GM23338 (cell line): Measurements from ENCODE around the gene CNTN1. TPM values are rescaled to one million over a fixed set of nuclear protein-coding genes. Genes with fewer than 3 reads are reported as not detected.
A peak's percentile ranks its signal among the peaks of the same experiment; 100 is the strongest.

Experiments
- ATAC-seq: fragments of 200-7000 bp; cut with Tn5 transposase; 3 replicates; pipeline ENCODE4 v1.9.1; 2020
- DNase-seq: peaks from one replicate; pipeline ENCODE4 v3.0.0-alpha.2; 2015; ENCODE audit warnings: low spot score
- H2AFZ ChIP-seq: fragments of 200-600 bp; sonication (generic); 2 replicates; pipeline ENCODE4 v1.8.0; 2016; ENCODE audit warnings: antibody characterized with exemption, mild to moderate bottlenecking, moderate library complexity
- H3F3A ChIP-seq: fragments of 200-600 bp; sonication (generic); replicated peaks from 2 replicates; pipeline ENCODE4 v1.8.0; 2017; ENCODE audit warnings: antibody characterized with exemption, mixed run types, low read depth
- H3K27ac ChIP-seq: fragments of 200-600 bp; sonication (generic); 2 replicates; pipeline ENCODE4 v1.6.1; 2016; ENCODE audit warnings: low read depth
- H3K27me3 ChIP-seq: fragments of 200-600 bp; sonication (generic); 2 replicates; pipeline ENCODE4 v1.8.0; 2016; ENCODE audit warnings: mild to moderate bottlenecking, mixed run types, moderate library complexity; ENCODE audit not compliant: insufficient read depth
- H3K36me3 ChIP-seq: fragments of 200-600 bp; sonication (generic); 2 replicates; pipeline ENCODE4 v1.8.0; 2016; ENCODE audit warnings: mild to moderate bottlenecking; ENCODE audit not compliant: insufficient read depth
- H3K4me1 ChIP-seq: fragments of 200-600 bp; sonication (generic); 2 replicates; pipeline ENCODE4 v1.8.0; 2016; ENCODE audit warnings: mild to moderate bottlenecking, moderate library complexity; ENCODE audit not compliant: insufficient read depth
- H3K4me2 ChIP-seq: fragments of 200-600 bp; sonication (generic); 2 replicates; pipeline ENCODE4 v1.7.1; 2017; ENCODE audit warnings: mixed run types
- H3K4me3 ChIP-seq: fragments of 200-600 bp; sonication (generic); 2 replicates; pipeline ENCODE4 v1.6.1; 2016; ENCODE audit warnings: mixed run types
- H3K79me2 ChIP-seq: fragments of 200-600 bp; sonication (generic); replicated peaks from 2 replicates; pipeline ENCODE4 v1.8.0; 2017; ENCODE audit warnings: mild to moderate bottlenecking; ENCODE audit not compliant: insufficient read depth
- H3K9me2 ChIP-seq: fragments of 200-600 bp; sonication (generic); 2 replicates; pipeline ENCODE4 v1.8.0; 2017; ENCODE audit not compliant: insufficient read depth
- H4K20me1 ChIP-seq: fragments of 200-600 bp; sonication (generic); replicated peaks from 2 replicates; pipeline ENCODE4 v1.8.0; 2017; ENCODE audit warnings: mild to moderate bottlenecking; ENCODE audit not compliant: insufficient read depth
- H3K27ac Mint-ChIP-seq: 2 replicates; pipeline ENCODE4 v1.8.0; 2020; ENCODE audit warnings: inconsistent platforms, mild to moderate bottlenecking, moderate library complexity, mixed read lengths
- H3K27me3 Mint-ChIP-seq: 3 replicates; pipeline ENCODE4 v1.8.0; 2022; ENCODE audit warnings: low read depth, mild to moderate bottlenecking, moderate library complexity, mixed read lengths, inconsistent platforms; ENCODE audit not compliant: insufficient read depth, poor library complexity
- H3K36me3 Mint-ChIP-seq: 3 replicates; pipeline ENCODE4 v1.8.0; 2021; ENCODE audit warnings: low read depth, mild to moderate bottlenecking, inconsistent platforms, moderate library complexity, mixed read lengths
- H3K4me1 Mint-ChIP-seq: 3 replicates; pipeline ENCODE4 v1.8.0; 2020; ENCODE audit warnings: mild to moderate bottlenecking, inconsistent platforms, mixed read lengths
- H3K4me3 Mint-ChIP-seq: 3 replicates; pipeline ENCODE4 v1.8.0; 2021; ENCODE audit warnings: moderate library complexity, mild to moderate bottlenecking, inconsistent platforms, mixed read lengths
- H3K9me3 Mint-ChIP-seq: 3 replicates; pipeline ENCODE4 v1.8.0; 2020; ENCODE audit warnings: moderate library complexity, mild to moderate bottlenecking, inconsistent platforms, mixed read lengths
- CTCF ChIP-seq, 2 experiments: fragments of 200-600 bp in 1 of 2; sonication (generic) in 1 of 2; conservative IDR thresholded peaks; 2 replicates each; pipeline versions ENCODE4 v1.5.1 to v1.6.1; 2016 to 2017; ENCODE audit warnings: antibody characterized with exemption in 2 of 2, low read depth in 2 of 2, mild to moderate bottlenecking in 2 of 2, moderate library complexity in 1 of 2
- NANOG ChIP-seq: IDR thresholded peaks from 2 replicates; pipeline ENCODE4 v1.6.1; 2016; ENCODE audit warnings: antibody characterized with exemption, borderline replicate concordance
- POLR2AphosphoS5 ChIP-seq: IDR thresholded peaks from 2 replicates; pipeline ENCODE4 v1.6.1; 2016; ENCODE audit warnings: antibody characterized with exemption, low read depth
- STAT1 ChIP-seq: IDR thresholded peaks from one replicate; pipeline ENCODE4 v1.6.1; 2016; ENCODE audit warnings: antibody characterized with exemption; ENCODE audit not compliant: unreplicated experiment
- ZNF331 ChIP-seq: fragments of 250-450 bp; sonication (Bioruptor Pico); IDR thresholded peaks from 2 replicates; pipeline ENCODE4 v1.5.0; 2020; ENCODE audit warnings: low read depth, mild to moderate bottlenecking, moderate library complexity
- polyA plus RNA-seq: library from polyadenylated mRNA; unstranded; fragments of >200 nt; fragmentation: Nextera tagmentation; extraction: Ambion mirVana; gene quantifications from 2 replicates; pipeline ENCODE4 v1.2.1, GENCODE V29; 2016
- total RNA-seq: library from RNA; depleted of rRNA; stranded (reverse); fragments of >200 nt; shearing (Covaris generic); gene quantifications from 2 replicates; pipeline ENCODE4 v1.2.3, GENCODE V29; 2014
- TF ChIP-seq, protein P1 (sequence below): IDR thresholded peaks from one replicate; pipeline ENCODE4 v1.6.1; 2018; ENCODE audit warnings: antibody characterized with exemption; ENCODE audit not compliant: unreplicated experiment
- TF ChIP-seq, protein P2 (sequence below): fragments of 250-450 bp; sonication (Bioruptor Pico); IDR thresholded peaks from 2 replicates; pipeline ENCODE4 v1.5.0; 2020; ENCODE audit warnings: mild to moderate bottlenecking, moderate library complexity
- TF ChIP-seq, protein P3 (sequence below): IDR thresholded peaks from 2 replicates; pipeline ENCODE4 v1.6.1; 2016; ENCODE audit warnings: antibody characterized with exemption

The CNTN1 gene
- total and polyA plus RNA-seq, 2 experiments from 2014 or later, result 5.0 to 27.0 TPM

GRCh38 chr12:40794087-40794486 lies 101.8 kb downstream of the CNTN1 start:
- Histone ChIP-seq H3F3A (no peaks in the 10 kb centered on the region), H3K79me2 (no peaks in the 10 kb centered on the region), H3K27ac (no peak overlapping the region), H3K4me3 (no peak overlapping the region), H3K9me2 (no peaks in the 10 kb centered on the region), H3K27me3 (no peaks in the 10 kb centered on the region), H3K4me1 (peaks cover 29% of the 10 kb centered on the region), H3K4me2 (peak overlapping the region; percentile 63), H4K20me1 (no peaks in the 10 kb centered on the region), H3K36me3 (no peaks in the 10 kb centered on the region), H2AFZ (no peak overlapping the region)
- H3K36me3 Mint-ChIP-seq, result no peaks in the 10 kb centered on the region
- ATAC-seq (no peak), DNase-seq (no peak)
- no peak overlapping the region for H3K27ac Mint-ChIP-seq
- TF ChIP-seq NANOG (no peak), CTCF (conservative IDR thresholded peaks at IDR 0.05; ENCODE audit: low read depth in 2 of 2) (no peak), POLR2AphosphoS5 (no peak), ZNF331 (CRISPR knock-in tag) (no peak), STAT1 (no peak)
- TF ChIP-seq, protein P1, sequence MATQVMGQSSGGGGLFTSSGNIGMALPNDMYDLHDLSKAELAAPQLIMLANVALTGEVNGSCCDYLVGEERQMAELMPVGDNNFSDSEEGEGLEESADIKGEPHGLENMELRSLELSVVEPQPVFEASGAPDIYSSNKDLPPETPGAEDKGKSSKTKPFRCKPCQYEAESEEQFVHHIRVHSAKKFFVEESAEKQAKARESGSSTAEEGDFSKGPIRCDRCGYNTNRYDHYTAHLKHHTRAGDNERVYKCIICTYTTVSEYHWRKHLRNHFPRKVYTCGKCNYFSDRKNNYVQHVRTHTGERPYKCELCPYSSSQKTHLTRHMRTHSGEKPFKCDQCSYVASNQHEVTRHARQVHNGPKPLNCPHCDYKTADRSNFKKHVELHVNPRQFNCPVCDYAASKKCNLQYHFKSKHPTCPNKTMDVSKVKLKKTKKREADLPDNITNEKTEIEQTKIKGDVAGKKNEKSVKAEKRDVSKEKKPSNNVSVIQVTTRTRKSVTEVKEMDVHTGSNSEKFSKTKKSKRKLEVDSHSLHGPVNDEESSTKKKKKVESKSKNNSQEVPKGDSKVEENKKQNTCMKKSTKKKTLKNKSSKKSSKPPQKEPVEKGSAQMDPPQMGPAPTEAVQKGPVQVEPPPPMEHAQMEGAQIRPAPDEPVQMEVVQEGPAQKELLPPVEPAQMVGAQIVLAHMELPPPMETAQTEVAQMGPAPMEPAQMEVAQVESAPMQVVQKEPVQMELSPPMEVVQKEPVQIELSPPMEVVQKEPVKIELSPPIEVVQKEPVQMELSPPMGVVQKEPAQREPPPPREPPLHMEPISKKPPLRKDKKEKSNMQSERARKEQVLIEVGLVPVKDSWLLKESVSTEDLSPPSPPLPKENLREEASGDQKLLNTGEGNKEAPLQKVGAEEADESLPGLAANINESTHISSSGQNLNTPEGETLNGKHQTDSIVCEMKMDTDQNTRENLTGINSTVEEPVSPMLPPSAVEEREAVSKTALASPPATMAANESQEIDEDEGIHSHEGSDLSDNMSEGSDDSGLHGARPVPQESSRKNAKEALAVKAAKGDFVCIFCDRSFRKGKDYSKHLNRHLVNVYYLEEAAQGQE, result no peak
- TF ChIP-seq, protein P2, sequence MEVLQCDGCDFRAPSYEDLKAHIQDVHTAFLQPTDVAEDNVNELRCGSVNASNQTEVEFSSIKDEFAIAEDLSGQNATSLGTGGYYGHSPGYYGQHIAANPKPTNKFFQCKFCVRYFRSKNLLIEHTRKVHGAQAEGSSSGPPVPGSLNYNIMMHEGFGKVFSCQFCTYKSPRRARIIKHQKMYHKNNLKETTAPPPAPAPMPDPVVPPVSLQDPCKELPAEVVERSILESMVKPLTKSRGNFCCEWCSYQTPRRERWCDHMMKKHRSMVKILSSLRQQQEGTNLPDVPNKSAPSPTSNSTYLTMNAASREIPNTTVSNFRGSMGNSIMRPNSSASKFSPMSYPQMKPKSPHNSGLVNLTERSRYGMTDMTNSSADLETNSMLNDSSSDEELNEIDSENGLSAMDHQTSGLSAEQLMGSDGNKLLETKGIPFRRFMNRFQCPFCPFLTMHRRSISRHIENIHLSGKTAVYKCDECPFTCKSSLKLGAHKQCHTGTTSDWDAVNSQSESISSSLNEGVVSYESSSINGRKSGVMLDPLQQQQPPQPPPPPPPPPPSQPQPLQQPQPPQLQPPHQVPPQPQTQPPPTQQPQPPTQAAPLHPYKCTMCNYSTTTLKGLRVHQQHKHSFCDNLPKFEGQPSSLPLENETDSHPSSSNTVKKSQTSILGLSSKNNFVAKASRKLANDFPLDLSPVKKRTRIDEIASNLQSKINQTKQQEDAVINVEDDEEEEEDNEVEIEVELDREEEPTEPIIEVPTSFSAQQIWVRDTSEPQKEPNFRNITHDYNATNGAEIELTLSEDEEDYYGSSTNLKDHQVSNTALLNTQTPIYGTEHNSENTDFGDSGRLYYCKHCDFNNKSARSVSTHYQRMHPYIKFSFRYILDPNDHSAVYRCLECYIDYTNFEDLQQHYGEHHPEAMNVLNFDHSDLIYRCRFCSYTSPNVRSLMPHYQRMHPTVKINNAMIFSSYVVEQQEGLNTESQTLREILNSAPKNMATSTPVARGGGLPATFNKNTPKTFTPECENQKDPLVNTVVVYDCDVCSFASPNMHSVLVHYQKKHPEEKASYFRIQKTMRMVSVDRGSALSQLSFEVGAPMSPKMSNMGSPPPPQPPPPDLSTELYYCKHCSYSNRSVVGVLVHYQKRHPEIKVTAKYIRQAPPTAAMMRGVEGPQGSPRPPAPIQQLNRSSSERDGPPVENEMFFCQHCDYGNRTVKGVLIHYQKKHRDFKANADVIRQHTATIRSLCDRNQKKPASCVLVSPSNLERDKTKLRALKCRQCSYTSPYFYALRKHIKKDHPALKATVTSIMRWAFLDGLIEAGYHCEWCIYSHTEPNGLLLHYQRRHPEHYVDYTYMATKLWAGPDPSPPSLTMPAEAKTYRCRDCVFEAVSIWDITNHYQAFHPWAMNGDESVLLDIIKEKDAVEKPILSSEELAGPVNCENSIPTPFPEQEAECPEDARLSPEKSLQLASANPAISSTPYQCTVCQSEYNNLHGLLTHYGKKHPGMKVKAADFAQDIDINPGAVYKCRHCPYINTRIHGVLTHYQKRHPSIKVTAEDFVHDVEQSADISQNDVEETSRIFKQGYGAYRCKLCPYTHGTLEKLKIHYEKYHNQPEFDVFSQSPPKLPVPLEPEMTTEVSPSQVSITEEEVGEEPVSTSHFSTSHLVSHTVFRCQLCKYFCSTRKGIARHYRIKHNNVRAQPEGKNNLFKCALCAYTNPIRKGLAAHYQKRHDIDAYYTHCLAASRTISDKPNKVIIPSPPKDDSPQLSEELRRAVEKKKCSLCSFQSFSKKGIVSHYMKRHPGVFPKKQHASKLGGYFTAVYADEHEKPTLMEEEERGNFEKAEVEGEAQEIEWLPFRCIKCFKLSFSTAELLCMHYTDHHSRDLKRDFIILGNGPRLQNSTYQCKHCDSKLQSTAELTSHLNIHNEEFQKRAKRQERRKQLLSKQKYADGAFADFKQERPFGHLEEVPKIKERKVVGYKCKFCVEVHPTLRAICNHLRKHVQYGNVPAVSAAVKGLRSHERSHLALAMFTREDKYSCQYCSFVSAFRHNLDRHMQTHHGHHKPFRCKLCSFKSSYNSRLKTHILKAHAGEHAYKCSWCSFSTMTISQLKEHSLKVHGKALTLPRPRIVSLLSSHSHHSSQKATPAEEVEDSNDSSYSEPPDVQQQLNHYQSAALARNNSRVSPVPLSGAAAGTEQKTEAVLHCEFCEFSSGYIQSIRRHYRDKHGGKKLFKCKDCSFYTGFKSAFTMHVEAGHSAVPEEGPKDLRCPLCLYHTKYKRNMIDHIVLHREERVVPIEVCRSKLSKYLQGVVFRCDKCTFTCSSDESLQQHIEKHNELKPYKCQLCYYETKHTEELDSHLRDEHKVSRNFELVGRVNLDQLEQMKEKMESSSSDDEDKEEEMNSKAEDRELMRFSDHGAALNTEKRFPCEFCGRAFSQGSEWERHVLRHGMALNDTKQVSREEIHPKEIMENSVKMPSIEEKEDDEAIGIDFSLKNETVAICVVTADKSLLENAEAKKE (CRISPR knock-in tag), result no peak
- TF ChIP-seq, protein P3, sequence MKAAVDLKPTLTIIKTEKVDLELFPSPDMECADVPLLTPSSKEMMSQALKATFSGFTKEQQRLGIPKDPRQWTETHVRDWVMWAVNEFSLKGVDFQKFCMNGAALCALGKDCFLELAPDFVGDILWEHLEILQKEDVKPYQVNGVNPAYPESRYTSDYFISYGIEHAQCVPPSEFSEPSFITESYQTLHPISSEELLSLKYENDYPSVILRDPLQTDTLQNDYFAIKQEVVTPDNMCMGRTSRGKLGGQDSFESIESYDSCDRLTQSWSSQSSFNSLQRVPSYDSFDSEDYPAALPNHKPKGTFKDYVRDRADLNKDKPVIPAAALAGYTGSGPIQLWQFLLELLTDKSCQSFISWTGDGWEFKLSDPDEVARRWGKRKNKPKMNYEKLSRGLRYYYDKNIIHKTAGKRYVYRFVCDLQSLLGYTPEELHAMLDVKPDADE, result no peak
- H3K4me1 Mint-ChIP-seq, result peaks cover 36% of the 10 kb centered on the region
- peaks cover 4% of the 10 kb centered on the region for H3K27me3 Mint-ChIP-seq
- H3K9me3 Mint-ChIP-seq, result no peaks in the 10 kb centered on the region
- H3K4me3 Mint-ChIP-seq, result no peak overlapping the region
